GM13977 (cell line): ENCODE data around the gene ATP11B.

Source experiments
- DNase-seq: peaks from one replicate; pipeline ENCODE4 v3.0.0; 2012; ENCODE audit warnings: low spot score
- in situ Hi-C: fragments of 300-500 bp; cut with MboI; formaldehyde crosslinking; loops from one replicate; pipeline ENCODE4 v1.12.0; 2022; ENCODE audit warnings: low sequenced_read_pairs, low pct_unique_long_range_greater_than_20kb, mixed read lengths, inconsistent platforms; ENCODE audit not compliant: unreplicated experiment
- TF ChIP-seq, protein P1 (sequence below): IDR thresholded peaks from 2 replicates; pipeline ENCODE4 v1.5.1; 2012; ENCODE audit warnings: mild to moderate bottlenecking, control low read depth; ENCODE audit not compliant: insufficient read depth; ENCODE audit errors: extremely low read depth, missing control alignments

Gene ATP11B

DNA sequence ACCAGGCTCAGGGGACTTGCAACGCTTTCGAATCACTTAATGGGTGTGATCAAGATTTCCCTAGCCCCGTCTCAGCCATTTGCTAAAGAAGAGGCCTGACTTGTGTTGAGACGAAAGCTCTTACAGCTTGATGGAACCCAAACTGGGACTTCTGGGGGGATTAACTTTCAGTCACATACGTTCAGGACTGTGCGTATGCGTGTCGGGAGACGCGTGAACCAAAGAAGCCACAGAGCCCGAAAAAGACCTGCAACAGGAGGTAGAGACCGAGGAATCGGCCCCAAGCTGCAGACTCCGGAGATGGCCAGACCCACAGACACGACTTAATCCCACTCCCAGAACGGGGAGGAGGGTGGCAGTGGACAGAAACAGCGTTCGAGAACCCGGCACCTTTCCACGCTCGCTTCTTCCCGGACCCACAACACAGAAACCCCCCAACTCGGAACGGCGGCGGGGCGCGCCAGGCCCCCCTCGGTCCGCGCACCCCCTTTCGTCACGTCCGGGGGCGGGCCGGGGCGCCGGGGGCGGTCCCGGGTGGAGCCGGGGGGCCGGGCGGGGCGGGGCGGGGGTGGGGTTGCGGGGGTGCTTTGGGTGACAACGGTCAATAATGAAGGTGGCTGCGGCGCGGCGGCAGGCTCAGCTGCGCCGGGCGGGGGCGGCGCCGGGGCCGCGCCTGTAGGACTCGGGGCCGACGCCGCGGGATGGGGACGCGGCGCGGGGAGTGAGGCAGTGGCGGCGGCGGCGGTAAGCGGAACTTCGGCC, at the start of gene ATP11B:
Gene ATP11B (plus strand): TSS at position 604 of the 762 bp plus-strand sequence. CDS start 256 bp downstream, outside the sequence.
- in situ Hi-C loops = no loop called here
- peak; percentile 93 for DNase-seq

DNA sequence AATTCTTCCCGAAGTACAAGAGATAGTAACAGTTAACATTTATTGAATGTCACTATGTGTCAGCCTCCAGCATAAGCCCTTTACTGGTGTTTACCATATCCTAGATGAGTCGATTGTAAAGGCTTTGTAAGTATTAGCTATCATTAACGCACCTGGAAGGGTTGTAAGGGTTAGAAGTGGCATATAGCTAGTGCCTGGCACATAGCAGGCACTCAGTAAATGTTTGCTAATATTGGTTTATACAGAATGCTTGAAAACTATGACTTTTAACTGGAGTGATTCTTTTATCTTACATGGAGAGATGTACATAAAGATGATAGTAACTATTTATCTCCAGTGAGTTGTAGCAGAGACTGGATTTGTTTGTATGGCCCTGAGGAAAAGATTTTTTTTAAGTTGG, 46.3 kb upstream of the ATP11B start:
- TF ChIP-seq, protein P1, sequence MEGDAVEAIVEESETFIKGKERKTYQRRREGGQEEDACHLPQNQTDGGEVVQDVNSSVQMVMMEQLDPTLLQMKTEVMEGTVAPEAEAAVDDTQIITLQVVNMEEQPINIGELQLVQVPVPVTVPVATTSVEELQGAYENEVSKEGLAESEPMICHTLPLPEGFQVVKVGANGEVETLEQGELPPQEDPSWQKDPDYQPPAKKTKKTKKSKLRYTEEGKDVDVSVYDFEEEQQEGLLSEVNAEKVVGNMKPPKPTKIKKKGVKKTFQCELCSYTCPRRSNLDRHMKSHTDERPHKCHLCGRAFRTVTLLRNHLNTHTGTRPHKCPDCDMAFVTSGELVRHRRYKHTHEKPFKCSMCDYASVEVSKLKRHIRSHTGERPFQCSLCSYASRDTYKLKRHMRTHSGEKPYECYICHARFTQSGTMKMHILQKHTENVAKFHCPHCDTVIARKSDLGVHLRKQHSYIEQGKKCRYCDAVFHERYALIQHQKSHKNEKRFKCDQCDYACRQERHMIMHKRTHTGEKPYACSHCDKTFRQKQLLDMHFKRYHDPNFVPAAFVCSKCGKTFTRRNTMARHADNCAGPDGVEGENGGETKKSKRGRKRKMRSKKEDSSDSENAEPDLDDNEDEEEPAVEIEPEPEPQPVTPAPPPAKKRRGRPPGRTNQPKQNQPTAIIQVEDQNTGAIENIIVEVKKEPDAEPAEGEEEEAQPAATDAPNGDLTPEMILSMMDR = no peak
- DNase-seq = no peak
- in situ Hi-C loops = no loop called here

More for the DNA sequence above, at the start of gene ATP11B:
- TF ChIP-seq, protein P1 = no peak

DNA sequence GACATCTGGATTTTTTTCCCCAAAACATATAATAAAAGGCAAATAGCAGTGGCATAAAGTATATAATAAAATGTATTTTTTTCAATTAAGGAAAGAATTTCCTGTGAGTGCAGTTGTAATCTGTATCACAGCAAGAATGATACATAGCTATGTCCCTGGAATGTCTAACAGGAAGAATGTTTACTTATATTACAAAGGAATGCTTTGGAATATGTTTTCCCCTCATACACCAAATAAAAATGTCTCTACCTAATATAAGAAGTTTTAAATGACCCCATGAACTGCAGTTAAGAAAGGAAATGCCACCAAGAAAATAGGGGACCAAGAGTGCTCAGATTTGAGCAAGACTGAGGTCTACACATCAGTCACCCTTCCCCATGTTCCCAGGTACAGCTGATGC, 38.0 kb upstream of the ATP11B start:
- DNase-seq = no peak
- in situ Hi-C loops = no loop called here
- TF ChIP-seq, protein P1 = no peak

DNA sequence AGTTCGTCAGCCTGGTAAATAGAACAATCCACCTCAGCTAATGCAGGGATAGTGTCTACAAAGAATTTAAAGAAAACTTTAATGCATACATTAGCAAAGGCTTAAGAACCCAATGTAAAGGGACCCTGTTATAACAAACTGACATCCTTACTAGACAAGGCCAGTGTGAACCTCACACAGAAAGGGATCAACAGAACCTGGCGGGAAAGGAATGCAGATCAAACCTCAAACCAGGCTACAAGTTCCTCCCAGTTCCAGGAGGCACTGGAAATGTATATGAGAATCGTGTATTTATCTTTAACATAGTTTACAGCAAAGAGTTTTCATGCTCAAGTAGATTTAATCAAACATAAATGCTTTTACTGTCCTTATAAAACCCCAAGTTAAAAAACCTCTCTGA, 37.6 kb upstream of the ATP11B start:
- in situ Hi-C loops = no loop called here
- DNase-seq = no peak
- TF ChIP-seq, protein P1 = no peak

DNA sequence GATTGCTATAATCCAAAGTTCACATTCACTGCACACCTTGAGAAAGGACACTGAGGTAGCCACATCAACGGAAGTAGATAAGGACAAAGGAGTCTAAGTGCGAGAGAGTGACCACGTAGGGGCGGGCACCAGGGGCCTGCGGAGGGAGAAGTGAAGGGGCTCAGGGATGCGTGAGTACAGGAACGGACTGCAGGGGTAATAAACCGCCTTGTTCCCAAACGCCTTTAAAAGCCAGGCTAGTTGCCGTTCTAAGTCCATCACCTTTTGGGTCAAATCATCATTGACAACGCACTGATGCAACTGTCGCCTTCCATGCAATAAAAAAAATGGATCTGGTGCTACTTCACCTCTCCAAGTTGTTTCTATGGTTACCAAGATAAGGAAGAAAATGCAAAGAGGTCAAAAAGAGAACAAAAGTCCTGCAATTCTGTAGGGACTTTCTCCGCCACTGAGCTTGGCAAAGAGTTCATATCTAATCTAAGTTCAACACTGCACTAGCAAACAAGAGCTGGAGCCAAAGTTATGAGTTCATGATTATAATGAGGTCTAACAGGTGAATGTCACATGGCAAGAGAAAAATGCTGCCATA, 32.6 kb upstream of the ATP11B start:
- in situ Hi-C loops = no loop called here
- no peak for DNase-seq

DNA sequence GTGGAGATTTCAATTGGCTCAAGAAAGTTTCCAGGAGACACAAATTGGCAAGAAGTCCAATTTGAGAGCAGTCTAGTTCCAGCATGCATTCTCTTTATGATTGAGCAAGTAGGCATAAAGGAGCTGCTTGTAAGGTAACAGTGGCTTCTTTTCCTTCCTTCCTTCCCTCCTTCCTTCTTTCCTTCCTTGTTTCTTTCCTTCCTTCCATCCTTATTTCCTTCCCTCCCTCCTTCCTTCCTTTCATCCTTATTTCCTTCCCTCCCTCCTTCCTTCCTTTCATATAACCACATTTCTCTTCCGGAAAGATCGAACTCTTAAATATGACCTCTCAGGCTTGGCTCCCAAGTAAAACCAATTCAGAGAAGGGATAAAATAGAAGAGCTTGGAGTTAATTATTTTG, 29.4 kb upstream of the ATP11B start:
- TF ChIP-seq, protein P1 = no peak
- no peak for DNase-seq
- in situ Hi-C loops = no loop called here

More for the DNA sequence above, 32.6 kb upstream of the ATP11B start:
- TF ChIP-seq, protein P1 = no peak
